IPS-18c (cell line): ENCODE measurements around the gene ADCY4.
"Not testable (repeated sequence)": the region's sequence is repeated elsewhere in the genome, so short reads cannot be mapped to it uniquely, and the experiment has no call there.

Source experiments
- H3K4me3 ChIP-seq: 2 replicates; pipeline ENCODE4 v1.7.0; 2013; ENCODE audit warnings: low read depth, mild to moderate bottlenecking, low read length, moderate library complexity; ENCODE audit not compliant: insufficient read depth
- H3K9me3 ChIP-seq: one replicate; pipeline ENCODE4 v1.6.1; 2013; ENCODE audit warnings: mild to moderate bottlenecking, low read length, moderate library complexity; ENCODE audit not compliant: control insufficient read depth, insufficient read depth

Gene ADCY4

DNA sequence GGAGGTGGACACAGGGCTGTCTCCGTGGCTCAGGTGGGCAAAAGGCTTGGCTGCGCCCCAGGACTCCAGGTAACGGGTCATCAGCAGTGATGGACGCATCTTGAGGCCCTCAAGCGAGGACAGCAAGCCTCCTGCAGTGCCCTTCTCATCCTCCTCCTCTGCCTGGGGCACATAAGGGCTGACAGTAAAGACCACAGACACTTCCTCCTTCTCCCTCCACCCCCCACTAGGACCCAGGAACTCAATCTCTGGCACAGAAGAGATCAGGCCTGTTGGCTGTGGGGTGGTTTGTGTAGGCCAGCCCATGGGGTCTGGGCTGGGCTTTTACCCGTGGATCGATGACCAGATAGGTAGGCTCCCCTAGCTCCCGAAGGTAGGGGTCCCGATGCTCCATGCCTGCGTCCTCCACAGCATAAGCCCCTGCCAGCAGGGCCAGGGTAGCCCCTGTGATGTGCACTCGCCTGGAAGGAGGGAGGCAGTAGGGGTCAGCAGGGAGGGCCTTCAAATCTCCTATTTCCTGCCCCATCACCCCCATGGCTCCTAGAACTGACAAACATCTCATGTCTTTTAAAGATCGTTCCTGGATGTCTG is 5.7 kb downstream of the ADCY4 start:
- no peak overlapping the region for H3K4me3 ChIP-seq
- H3K9me3 ChIP-seq: no peaks in the 10 kb centered on the region

DNA sequence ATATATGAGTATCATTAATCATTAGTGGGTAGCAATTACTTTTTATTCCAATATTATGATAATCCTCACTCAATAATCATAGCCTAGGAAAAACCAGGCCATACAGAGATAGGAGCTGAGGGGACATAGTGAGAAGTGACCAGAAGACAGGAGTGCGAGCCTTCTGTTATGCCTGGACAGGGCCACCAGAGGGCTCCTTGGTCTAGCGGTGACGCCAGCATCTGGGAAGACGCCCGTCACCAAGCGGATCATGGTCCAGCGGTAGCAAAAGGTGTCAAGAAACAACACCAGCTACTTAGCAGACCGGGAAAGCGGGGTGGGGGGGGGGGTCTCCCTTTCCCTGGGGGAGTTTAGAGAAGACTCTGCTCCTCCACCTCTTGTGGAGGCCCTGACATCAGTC is 7.0 kb downstream of the ADCY4 start:
- H3K9me3 ChIP-seq, H3K4me3 ChIP-seq: not testable (repeated sequence)

DNA sequence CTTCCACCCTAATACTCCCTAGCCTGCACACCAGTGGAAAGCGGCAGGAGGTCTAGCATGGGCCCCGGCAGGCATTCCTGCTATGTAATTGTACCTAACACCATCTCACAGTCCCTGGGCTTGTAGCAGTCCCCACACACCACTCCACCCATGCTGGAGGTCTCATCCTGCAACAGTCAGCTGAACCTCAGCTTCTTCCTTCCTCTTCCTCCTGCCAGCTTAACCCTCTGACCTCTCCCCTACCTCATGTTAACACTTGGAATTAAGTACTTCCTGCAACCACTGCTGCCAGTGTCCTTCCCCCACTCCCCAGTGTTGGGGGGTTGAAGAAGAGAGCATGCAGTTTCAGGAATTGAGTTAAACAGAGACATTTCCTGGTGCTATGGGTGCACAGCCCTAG is 7.6 kb downstream of the ADCY4 start:
- H3K9me3 ChIP-seq: no peaks in the 10 kb centered on the region

DNA sequence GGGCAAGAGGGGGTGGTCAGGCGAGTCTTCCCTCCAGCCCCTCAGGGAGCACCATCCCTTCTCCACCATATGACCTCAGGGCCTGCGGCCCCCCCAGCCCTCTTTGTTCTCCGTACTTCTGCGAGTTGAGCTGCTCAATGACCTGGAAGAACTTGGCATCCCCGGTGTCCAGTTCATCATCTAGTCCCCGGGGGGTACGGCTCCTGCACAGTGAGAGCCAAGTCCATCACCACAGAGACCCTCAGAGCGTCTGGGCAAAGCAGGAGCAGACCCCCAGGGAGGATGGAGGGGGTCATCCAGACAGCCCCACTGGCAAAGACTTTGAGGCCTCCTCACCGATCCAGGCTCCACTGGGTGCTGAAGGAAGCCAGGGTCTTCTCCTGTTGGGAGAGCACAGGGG is 8.9 kb downstream of the ADCY4 start:
- Histone ChIP-seq H3K9me3 (no peaks in the 10 kb centered on the region), H3K4me3 (no peak overlapping the region)

More for the DNA sequence above, 7.6 kb downstream of the ADCY4 start:
- no peak overlapping the region for H3K4me3 ChIP-seq

DNA sequence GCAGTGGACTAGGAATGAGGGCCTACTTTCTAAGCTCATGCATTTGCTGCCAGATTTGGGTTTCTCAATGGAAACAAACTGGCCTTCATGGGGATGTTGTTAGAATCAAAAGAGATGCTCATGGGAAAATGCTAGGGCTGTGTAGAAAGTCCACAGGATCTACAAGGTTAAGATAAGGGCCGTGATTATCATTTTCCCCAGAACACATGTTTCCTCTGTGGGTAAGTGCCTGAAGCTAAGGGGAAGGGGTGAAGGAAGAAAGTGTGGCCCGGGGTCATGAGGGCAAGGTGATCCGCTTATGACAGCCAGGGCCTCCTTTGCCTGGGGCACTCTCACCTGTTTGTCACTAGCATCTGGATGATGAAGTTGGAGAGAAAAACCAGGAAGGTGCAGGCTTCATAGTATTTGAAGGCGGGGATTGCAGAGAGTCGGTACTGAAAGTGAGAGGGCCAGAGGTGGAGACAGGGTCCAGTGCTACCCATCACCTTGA is 9.8 kb downstream of the ADCY4 start:
- H3K9me3 ChIP-seq: no peaks in the 10 kb centered on the region

DNA sequence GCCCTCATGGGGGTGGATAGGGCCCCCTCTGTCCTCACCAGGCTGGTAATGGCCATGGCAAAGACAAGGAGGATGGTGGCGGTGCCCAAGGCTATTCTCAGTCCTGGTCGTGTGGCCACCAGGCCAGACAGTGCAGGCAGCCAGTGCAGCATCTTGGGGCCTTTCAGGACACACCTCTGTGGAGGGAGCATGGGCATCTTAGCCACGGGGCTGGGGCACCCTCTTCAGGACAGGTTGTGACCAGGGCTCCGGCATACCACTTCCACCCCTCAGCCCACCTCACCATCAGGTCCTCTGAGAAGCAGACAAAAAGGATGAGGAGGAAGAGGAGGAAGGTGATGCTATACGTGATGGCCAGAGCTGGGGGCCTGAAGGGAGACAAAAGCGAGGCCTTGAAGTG is 10.8 kb downstream of the ADCY4 start:
- no peaks in the 10 kb centered on the region for H3K9me3 ChIP-seq
- no peak overlapping the region for H3K4me3 ChIP-seq

More for the DNA sequence above, 9.8 kb downstream of the ADCY4 start:
- H3K4me3 ChIP-seq: no peak overlapping the region

DNA sequence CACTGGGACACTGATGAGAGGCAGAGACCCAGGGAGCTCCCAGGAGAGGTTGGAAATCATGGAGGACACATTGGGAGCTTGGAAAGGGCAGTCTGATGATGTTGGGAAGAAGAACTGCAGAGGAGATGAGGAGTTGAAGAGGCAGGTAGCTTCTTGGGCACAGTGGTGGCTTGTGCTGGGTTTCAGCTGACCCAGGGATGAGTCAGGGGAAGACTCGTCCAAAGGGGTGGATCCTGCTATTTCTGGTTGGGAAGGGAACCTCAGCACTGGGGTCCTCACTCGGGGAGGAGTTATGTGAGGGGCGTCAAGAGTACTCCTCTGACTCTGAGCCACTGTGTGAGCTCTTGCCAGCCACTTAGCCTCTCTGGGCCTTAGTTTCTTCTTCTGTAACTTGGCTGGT is 11.5 kb downstream of the ADCY4 start:
- Histone ChIP-seq H3K9me3 (no peaks in the 10 kb centered on the region), H3K4me3 (no peak overlapping the region)

DNA sequence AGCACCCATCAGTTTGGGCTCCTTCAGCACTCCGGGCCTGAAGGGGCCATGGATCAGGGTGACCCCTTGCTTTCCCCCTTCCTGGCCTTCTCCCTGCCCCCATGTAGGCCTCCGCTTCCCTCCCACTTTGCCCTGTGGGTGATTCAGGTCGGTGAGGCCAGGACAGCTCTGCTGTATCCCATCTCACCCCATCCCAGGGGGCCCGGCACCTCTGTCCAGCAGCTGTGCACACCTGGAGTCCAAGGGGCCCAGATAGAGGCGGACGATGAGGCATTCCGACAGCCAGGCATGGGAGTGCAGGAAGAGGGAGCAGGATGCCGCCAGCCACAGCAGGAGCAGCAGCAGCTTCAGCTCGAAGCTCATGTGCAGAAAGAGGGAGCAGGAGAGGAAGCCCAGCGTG is 12.2 kb downstream of the ADCY4 start:
- H3K4me3 ChIP-seq: no peak overlapping the region
- H3K9me3 ChIP-seq: no peaks in the 10 kb centered on the region

DNA sequence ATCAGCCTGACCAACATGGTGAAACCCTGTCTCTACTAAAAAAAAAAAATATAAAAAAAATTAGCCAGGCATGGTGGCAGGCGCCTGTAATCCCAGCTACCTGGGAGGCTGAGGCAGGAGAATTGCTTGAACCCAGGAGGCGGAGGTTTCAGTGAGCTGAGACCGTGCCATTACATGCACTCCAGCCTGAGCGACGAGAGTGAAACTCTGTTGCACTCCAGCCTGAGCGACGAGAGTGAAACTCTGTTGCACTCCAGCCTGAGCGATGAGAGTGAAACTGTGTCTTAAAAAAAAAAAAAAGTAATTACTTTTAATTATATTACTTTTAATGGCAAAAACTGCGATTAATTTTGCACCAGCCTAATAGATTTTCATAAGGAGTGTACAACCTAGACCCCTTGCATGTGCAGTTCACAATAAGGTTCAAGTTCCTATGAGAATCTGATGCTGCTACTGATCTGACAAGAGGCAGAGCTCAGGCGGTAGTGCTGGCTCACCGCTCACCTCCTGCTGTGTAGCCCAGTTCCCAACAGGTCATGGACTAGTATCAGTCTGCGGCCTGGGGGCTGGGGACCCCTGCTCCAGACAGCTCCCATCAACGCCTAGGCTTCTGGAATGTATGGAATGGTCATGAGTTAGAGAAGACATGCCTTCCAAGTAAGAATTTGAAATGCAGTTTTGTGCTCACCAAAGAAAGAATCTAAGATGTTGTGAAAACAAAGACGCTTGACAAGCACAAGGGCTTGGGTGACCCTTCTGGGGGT is 13.5 kb downstream of the ADCY4 start:
- Histone ChIP-seq H3K4me3 (no peak overlapping the region), H3K9me3 (no peaks in the 10 kb centered on the region)

DNA sequence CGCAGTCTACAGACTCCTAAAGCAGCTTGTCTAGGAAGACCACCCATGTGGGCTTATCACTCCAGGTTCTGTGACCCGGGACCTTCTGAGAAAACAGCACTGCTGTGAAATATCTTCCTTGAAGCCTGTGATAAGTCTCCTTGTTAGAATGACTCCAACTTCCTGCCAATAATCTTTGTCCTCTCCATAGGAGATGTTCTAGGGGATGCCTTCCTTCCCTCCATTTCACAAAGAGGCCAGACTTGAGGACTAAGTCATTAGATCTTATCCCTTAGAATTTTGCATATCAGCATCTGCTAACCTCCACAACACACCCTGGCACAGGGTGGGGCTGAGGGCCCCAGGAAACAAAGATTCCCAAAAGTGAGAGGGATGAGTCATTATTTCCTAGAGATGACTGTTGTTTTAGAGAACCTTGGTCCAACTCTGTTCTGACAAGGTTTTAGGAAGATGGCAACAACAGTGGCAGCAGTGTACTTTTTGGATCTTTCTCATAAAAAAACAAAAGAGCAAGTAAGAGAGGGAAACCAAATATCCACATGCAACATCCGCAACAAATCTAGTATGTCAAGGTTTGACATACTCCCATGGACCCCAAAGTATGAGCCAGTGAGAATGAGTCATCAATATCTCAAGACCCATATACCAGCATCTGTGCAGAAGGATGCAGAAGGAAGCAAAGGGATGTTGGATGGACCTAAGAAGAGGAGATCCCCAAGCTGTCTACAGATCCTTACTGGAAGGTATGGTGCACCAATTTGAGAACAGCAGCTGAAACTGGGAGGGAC is 17.5 kb downstream of the ADCY4 start:
- no peaks in the 10 kb centered on the region for H3K9me3 ChIP-seq
- H3K4me3 ChIP-seq: no peak overlapping the region

DNA sequence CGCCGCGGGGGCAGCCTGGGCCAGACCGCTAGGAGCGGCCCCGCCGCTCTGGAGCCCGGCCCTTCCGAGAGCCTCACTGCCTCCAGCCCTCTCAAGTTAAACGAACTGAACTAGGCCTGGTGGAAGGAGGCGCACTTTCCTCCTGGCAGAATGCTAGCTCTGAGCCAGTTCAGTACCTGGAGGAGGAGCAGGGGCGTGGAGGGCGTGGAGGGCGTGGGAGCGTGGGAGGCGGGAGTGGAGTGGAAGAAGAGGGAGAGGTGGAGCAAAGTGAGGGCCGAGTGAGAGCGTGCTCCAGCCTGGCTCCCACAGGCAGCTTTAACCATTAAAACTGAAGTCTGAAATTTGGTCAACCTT is 18.3 kb downstream of the ADCY4 start:
- no peak overlapping the region for H3K4me3 ChIP-seq
- no peaks in the 10 kb centered on the region for H3K9me3 ChIP-seq

DNA sequence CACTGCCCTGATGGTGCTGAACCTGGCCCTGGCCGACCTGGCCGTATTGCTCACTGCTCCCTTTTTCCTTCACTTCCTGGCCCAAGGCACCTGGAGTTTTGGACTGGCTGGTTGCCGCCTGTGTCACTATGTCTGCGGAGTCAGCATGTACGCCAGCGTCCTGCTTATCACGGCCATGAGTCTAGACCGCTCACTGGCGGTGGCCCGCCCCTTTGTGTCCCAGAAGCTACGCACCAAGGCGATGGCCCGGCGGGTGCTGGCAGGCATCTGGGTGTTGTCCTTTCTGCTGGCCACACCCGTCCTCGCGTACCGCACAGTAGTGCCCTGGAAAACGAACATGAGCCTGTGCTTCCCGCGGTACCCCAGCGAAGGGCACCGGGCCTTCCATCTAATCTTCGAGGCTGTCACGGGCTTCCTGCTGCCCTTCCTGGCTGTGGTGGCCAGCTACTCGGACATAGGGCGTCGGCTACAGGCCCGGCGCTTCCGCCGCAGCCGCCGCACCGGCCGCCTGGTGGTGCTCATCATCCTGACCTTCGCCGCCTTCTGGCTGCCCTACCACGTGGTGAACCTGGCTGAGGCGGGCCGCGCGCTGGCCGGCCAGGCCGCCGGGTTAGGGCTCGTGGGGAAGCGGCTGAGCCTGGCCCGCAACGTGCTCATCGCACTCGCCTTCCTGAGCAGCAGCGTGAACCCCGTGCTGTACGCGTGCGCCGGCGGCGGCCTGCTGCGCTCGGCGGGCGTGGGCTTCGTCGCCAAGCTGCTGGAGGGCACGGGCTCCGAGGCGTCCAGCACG is 18.9 kb downstream of the ADCY4 start:
- Histone ChIP-seq H3K4me3 (no peak overlapping the region), H3K9me3 (no peaks in the 10 kb centered on the region)

DNA sequence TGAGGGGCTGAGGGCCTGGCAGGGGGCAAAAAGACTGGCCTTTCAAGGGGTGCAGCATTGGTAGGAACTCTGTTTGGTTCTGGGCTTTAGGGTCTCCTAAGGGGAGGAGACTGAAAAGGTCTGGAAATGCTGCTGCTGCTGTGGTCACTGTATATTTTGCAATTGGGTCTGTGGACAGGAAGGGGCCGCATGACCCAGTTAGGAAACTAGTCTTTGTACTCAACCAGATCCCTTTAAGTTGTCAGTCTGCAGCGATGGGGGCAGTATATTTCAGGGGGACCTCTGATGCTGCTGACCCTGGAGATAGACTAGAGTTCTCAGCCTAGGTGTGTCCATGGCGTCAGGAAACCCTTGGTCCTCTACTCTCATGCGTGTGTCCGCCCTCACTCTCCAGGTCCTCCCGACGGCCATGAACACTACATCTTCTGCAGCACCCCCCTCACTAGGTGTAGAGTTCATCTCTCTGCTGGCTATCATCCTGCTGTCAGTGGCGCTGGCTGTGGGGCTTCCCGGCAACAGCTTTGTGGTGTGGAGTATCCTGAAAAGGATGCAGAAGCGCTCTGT is 19.5 kb downstream of the ADCY4 start:
- no peak overlapping the region for H3K4me3 ChIP-seq

DNA sequence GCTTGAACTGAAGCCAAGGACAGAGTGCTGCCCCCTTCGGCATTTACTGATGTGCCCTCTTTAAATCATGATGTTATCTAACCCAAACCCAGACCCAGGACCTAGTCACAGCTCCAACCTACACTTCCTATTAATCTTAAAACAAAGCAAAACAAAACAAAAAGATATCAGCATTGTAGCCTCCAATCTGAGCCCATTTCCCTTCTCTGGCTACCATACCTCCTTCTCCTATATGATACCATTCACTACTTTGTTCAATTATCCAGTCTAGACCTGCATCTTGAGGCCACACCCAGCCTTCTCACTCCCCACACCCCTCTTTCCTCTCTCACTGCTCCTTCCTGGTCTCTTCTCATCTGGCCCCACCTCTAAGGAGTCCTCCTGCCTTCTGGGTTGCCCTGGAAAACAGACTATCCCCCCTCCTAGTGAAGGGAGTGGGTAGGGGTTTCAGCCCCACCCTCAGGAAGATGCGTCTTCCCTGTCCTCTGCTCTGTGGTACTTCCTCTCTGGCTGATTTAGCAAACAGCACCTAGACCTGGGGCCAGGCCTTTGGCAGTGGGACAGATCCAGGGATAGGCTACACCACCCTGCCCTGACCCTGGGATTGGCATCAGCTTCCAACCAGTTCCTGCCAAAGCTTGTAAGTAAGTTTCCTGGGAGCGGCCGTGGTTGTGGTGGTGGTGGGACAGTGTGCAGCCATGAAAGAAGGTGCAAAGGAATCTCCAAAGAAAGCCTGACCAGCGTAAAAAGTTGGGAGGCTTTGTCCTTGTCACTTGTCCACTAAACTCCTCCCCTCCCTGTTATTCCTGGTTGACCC is 20.3 kb downstream of the ADCY4 start:
- Histone ChIP-seq H3K4me3 (no peak overlapping the region), H3K9me3 (no peaks in the 10 kb centered on the region)

More for the DNA sequence above, 19.5 kb downstream of the ADCY4 start:
- H3K9me3 ChIP-seq: no peaks in the 10 kb centered on the region

DNA sequence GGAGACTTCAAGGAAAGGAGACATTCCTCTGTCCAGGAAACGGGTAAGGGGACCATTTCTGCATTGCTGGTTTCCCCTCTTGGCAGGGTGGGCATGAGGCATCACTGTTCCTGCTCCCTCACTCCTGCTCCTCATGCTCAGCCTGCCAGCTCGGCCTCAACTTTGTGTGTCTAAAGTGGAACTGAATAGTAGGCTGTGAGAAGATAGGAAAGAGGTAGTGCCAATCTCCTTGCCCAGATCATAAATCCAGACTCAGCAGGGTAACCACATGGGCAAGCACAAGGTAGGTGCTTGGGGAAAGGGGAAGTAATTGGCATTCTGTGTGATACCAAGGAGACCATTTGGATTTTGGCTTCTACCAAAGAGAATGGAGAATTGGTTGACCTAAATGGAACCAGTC is 21.0 kb downstream of the ADCY4 start:
- Histone ChIP-seq H3K4me3 (no peak overlapping the region), H3K9me3 (no peaks in the 10 kb centered on the region)

DNA sequence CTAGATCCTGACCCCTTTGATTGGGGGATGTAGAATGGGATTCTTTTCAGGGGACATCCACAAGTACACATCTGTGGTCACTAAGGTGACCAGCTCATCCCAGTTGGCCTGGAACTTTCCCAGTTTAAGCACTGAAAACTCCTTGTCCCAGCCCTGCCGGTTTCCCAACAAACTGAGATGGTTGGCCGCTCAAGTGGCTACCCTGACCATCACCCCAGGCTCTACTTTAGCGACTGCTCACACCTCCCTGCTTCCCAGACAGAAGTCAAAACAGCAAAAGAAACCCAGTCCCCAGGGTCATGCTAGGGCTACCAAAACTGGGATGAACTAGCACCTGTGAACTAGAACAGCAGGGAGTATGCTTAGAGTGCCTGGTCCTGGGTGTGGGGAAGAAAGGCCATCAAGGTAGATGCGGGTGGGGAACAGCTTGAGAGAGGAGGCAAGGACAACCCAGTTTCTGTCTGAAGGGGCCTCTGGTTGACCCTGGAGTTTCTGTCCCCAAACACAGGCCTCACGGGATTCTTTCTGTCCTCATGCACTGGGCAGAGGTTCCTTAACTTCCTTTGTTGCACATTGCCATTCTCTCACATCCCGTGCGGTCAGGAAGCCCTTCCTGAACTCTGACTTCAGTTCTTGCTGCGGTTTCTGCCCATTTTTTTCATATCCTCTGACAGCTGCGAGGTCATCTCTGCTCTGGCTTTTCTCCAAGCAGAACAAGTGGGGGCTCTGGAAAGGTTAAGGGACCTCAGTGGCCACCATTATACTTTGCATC is 21.9 kb downstream of the ADCY4 start:
- Histone ChIP-seq H3K9me3 (no peaks in the 10 kb centered on the region), H3K4me3 (no peak overlapping the region)
